BLaER1 treated with 17β-estradiol and CSF1 and Interleukin-3, amounts not matched to agents 10 nM and 100 nM (cell line): ENCODE data around the gene KRTCAP2.

Experiments
- H3K27ac ChIP-seq, 11 experiments: shearing (Covaris generic); formaldehyde crosslinking; 2 replicates each; pipeline ENCODE4 v1.8.1; 2022
- H3K27me3 ChIP-seq, 11 experiments: shearing (Covaris generic); formaldehyde crosslinking; 2 replicates each; pipeline ENCODE4 v1.8.1; 2022
- H3K36me3 ChIP-seq, 11 experiments: shearing (Covaris generic); formaldehyde crosslinking; 2 replicates each; pipeline ENCODE4 v1.8.1; 2022
- H3K4me1 ChIP-seq, 10 experiments: shearing (Covaris generic); formaldehyde crosslinking; 2 replicates each; pipeline ENCODE4 v1.8.1; 2022
- H3K4me2 ChIP-seq, 11 experiments: shearing (Covaris generic); formaldehyde crosslinking; 2 replicates each; pipeline ENCODE4 v1.8.1; 2022
- H3K4me3 ChIP-seq, 10 experiments: shearing (Covaris generic); formaldehyde crosslinking; 2 replicates each; pipeline ENCODE4 v1.8.1; 2022
- H3K9ac ChIP-seq, 11 experiments: shearing (Covaris generic); formaldehyde crosslinking; 2 replicates each; pipeline ENCODE4 v1.8.1; 2022
- H3K9me3 ChIP-seq, 11 experiments: shearing (Covaris generic); formaldehyde crosslinking; replicated peaks in 1 of 11; 2 replicates each; pipeline ENCODE4 v1.8.1; 2022
- H4K20me1 ChIP-seq, 11 experiments: shearing (Covaris generic); formaldehyde crosslinking; 2 replicates each; pipeline ENCODE4 v1.8.1; 2022
- Cebpa-rat ChIP-seq, 11 experiments: shearing (Covaris generic); IDR thresholded peaks; 2 replicates each; pipeline ENCODE4 v1.8.1; 2022

The KRTCAP2 gene

DNA sequence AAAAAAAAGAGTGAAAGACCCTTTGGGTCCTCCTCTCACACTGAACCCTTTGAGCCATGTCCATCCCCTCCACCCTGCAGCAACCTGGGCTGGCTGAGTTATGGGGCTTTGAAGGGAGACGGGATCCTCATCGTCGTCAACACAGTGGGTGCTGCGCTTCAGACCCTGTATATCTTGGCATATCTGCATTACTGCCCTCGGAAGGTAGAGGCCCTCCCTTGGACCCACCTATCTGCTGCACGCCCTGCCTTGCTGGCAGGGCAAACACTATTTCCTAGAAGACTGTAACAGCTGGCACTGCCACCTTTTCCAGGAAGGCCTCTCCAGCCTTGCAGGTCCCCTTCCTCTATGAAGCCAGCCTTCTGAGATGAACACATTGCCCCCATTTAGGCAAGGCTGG, 36.4 kb downstream of the KRTCAP2 start:
- Histone ChIP-seq H3K27me3 (no peaks in the 10 kb centered on the region), H3K9ac (peak overlapping the region; percentile 79 to 94 (median 88)), H3K4me3 (peak overlapping the region; percentile 68 to 81 (median 72)), H4K20me1 (peaks cover 0 to 16% (median 0%) of the 10 kb centered on the region in 11 experiments; a peak in 6 of 22 replicates), H3K4me1 (peaks cover 46 to 60% (median 56%) of the 10 kb centered on the region in 10 experiments), H3K4me2 (peak overlapping the region; percentile 81 to 99 (median 94)), H3K36me3 (peaks cover 13 to 49% (median 33%) of the 10 kb centered on the region in 11 experiments), H3K9me3 (peaks cover 0 to 10% (median 0%) of the 10 kb centered on the region in 11 experiments; a peak in 6 of 22 replicates), H3K27ac (peak overlapping the region in 10 of 11 experiments; percentile 80 to 97 (median 90); a peak in 20 of 22 replicates)
- no peak for TF ChIP-seq Cebpa-rat (IDR thresholded peaks at IDR 0.05)

DNA sequence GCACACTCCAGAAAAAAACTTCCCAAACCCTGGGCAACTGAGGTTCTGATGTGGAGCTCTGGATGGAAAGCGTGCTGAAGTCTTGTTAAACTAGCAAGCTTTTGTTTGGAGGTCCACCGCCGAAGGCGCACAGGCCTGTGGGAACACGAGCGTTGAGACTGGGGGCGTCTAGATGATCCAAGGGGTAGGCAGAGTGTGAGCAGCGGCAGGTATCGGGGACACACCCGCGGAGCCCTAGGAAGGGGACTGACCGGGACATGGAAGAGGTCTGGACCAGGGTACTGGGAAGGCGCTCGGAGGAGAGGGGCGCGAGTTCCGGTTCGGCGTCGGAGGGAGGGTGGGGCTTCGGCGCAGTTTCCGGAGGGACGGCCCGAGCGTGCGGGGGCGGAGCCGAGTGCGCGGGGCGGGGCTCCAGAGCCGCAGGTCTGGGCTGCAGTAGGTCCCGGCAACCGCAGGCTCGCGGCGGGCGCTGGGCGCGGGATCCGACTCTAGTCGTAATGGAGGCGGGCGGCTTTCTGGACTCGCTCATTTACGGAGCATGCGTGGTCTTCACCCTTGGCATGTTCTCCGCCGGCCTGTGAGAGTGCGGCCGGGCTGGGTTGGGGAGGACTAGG, 37.6 kb downstream of the KRTCAP2 start, which contains the start of gene SLC50A1:
Gene SLC50A1 (plus strand): TSS at position 438 of the 614 bp plus-strand sequence. CDS start 60 bp downstream, at position 498.
- H3K9ac ChIP-seq, result peak within 1 kb of the TSS; percentile 79 to 94 (median 88)
- peaks cover 0 to 16% (median 0%) of the 10 kb centered on the region in 11 experiments; a peak in 6 of 22 replicates for H4K20me1 ChIP-seq
- H3K4me1 ChIP-seq, result peaks cover 51 to 69% (median 63%) of the 10 kb centered on the region in 10 experiments
- peak within 1 kb of the TSS; percentile 68 to 81 (median 72) for H3K4me3 ChIP-seq
- no peak for TF ChIP-seq Cebpa-rat (IDR thresholded peaks at IDR 0.05)
- H3K36me3 ChIP-seq, result peaks cover 13 to 57% (median 41%) of the 10 kb centered on the region in 11 experiments
- peak within 1 kb of the TSS; percentile 81 to 99 (median 94) for H3K4me2 ChIP-seq
- H3K27ac ChIP-seq, result peak within 1 kb of the TSS; percentile 80 to 97 (median 91)
- H3K9me3 ChIP-seq, result no peaks in the 10 kb centered on the region
- no peaks in the 10 kb centered on the region for H3K27me3 ChIP-seq

DNA sequence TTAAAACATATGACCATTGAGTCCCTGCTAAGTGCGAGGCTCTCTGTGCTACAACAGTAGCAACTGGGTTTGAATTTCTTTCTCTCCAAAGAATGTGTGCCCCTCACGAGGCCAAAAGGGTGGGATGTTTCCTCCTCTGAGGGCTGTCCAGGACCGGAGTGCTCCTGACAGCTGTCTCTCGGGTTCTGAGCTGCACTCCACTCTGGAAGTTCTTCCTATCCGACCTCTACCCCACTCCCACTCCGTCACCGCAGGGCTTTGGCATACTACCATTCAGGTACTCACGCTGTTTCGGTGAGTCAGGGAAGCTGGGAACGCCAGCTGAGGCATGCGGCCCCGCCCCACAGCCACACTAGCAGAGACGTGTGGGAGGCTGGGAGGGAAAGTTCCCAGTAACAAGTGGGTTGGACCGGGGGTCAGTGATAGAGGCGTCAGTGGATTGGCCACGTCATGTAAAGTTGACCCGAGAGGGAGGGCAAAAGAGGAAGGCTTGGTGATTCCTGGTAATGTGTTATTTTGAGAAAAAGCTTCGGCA, 38.2 kb downstream of the KRTCAP2 start:
- Histone ChIP-seq H3K27ac (peak overlapping the region; percentile 80 to 97 (median 91)), H3K9ac (peak overlapping the region; percentile 79 to 94 (median 88)), H4K20me1 (peaks cover 0 to 16% (median 0%) of the 10 kb centered on the region in 11 experiments; a peak in 6 of 22 replicates), H3K9me3 (no peaks in the 10 kb centered on the region), H3K36me3 (peaks cover 13 to 57% (median 41%) of the 10 kb centered on the region in 11 experiments), H3K27me3 (peaks cover 0 to 1% (median 0%) of the 10 kb centered on the region in 11 experiments; a peak in 1 of 22 replicates), H3K4me2 (peak overlapping the region; percentile 81 to 99 (median 94)), H3K4me1 (peaks cover 54 to 73% (median 68%) of the 10 kb centered on the region in 10 experiments), H3K4me3 (peak overlapping the region; percentile 68 to 81 (median 72))
- no peak for TF ChIP-seq Cebpa-rat (IDR thresholded peaks at IDR 0.05)

DNA sequence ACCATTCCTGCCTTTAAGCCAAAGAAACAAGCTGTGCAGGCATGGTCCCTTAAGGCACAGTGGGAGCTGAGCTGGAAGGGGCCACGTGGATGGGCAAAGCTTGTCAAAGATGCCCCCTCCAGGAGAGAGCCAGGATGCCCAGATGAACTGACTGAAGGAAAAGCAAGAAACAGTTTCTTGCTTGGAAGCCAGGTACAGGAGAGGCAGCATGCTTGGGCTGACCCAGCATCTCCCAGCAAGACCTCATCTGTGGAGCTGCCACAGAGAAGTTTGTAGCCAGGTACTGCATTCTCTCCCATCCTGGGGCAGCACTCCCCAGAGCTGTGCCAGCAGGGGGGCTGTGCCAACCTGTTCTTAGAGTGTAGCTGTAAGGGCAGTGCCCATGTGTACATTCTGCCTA, 38.8 kb downstream of the KRTCAP2 start:
- Histone ChIP-seq H3K27me3 (peaks cover 0 to 7% (median 0%) of the 10 kb centered on the region in 11 experiments; a peak in 2 of 22 replicates), H3K36me3 (peaks cover 13 to 57% (median 41%) of the 10 kb centered on the region in 11 experiments), H3K4me2 (peak overlapping the region; percentile 81 to 99 (median 94); a peak in 19 of 22 replicates), H3K9me3 (no peaks in the 10 kb centered on the region), H4K20me1 (peaks cover 0 to 16% (median 0%) of the 10 kb centered on the region in 11 experiments; a peak in 6 of 22 replicates), H3K4me3 (0 out of 20 replicates have a peak overlapping the region, but pooled peaks of 1 of the 10 experiments have one; percentile 73), H3K9ac (peak overlapping the region in 9 of 11 experiments; percentile 4 to 94 (median 84); a peak in 11 of 22 replicates), H3K4me1 (peaks cover 57 to 76% (median 68%) of the 10 kb centered on the region in 10 experiments), H3K27ac (peak overlapping the region in 9 of 11 experiments; percentile 84 to 97 (median 93); a peak in 12 of 22 replicates)
- no peak for TF ChIP-seq Cebpa-rat (IDR thresholded peaks at IDR 0.05)

DNA sequence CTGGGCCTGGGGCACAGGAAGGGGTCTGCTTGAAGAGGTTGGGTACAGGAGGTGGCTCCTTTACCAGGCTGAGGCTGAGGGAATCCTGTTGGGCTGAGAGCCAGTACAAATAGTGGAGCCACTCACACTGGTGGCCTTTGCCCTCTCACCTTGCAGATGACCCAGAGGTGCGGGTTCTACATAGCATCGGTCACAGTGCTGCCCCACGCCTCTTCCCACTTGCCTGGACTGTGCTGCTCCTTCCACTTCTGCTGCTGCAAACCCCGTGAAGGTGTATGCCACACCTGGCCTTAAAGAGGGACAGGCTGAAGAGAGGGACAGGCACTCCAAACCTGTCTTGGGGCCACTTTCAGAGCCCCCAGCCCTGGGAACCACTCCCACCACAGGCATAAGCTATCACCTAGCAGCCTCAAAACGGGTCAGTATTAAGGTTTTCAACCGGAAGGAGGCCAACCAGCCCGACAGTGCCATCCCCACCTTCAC, 39.3 kb downstream of the KRTCAP2 start:
- Histone ChIP-seq H3K9me3 (no peaks in the 10 kb centered on the region), H3K27me3 (peaks cover 0 to 10% (median 0%) of the 10 kb centered on the region in 11 experiments; a peak in 6 of 22 replicates), H3K36me3 (peaks cover 13 to 54% (median 41%) of the 10 kb centered on the region in 11 experiments), H3K4me2 (peak overlapping the region in 6 of 11 experiments; percentile 81 to 99 (median 96); a peak in 8 of 22 replicates), H4K20me1 (peaks cover 0 to 16% (median 0%) of the 10 kb centered on the region in 11 experiments; a peak in 6 of 22 replicates), H3K4me3 (no peak overlapping the region), H3K9ac (peak overlapping the region in 4 of 11 experiments; percentile 3 to 88 (median 70); a peak in 3 of 22 replicates), H3K4me1 (peaks cover 57 to 76% (median 68%) of the 10 kb centered on the region in 10 experiments), H3K27ac (peak overlapping the region in 2 of 11 experiments; percentile 93 to 97; a peak in 2 of 22 replicates)
- no peak for TF ChIP-seq Cebpa-rat (IDR thresholded peaks at IDR 0.05)

DNA sequence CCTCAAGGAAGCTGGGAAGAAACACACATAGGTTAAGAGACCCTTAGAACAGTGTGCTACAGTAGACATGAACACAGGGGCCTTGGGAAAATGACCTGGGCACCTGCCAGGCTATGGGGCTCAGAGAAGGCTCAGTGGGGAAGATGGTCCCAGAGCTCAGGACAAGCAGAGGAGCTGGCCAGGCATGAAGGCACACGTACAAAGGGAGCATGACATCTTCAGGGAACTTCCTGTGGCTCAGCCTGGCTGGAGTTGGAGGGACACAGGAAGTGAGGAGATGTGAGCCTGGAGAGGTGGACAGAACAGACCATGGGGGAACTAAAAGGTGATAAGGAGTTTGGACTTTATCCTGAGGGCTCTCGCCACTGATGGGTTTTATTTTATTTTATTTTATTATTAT, 41.2 kb downstream of the KRTCAP2 start:
- Histone ChIP-seq H4K20me1 (peaks cover 0 to 3% (median 0%) of the 10 kb centered on the region in 11 experiments; a peak in 4 of 22 replicates), H3K4me1 (peaks cover 52 to 73% (median 66%) of the 10 kb centered on the region in 10 experiments), H3K9ac (0 out of 22 replicates have a peak overlapping the region, but pooled peaks of 1 of the 11 experiments have one; percentile 2), H3K4me3 (no peak overlapping the region), H3K9me3 (no peaks in the 10 kb centered on the region), H3K4me2 (peak overlapping the region in 6 of 11 experiments; percentile 5 to 100 (median 34); a peak in 7 of 22 replicates), H3K27me3 (peaks cover 13 to 29% (median 16%) of the 10 kb centered on the region in 11 experiments), H3K36me3 (peaks cover 0 to 37% (median 27%) of the 10 kb centered on the region in 11 experiments; a peak in 15 of 22 replicates), H3K27ac (no peak overlapping the region)
- no peak for TF ChIP-seq Cebpa-rat (IDR thresholded peaks at IDR 0.05)

DNA sequence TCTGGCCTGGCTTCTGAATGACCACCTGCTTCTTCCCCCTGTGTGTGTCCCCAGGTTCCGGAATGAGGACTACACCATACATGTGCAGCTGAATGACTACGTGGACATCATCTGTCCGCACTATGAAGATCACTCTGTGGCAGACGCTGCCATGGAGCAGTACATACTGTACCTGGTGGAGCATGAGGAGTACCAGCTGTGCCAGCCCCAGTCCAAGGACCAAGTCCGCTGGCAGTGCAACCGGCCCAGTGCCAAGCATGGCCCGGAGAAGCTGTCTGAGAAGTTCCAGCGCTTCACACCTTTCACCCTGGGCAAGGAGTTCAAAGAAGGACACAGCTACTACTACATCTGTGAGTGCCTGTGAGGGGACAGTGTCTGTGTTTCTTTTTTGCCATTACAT, 41.8 kb downstream of the KRTCAP2 start:
- Histone ChIP-seq H3K36me3 (peaks cover 0 to 37% (median 27%) of the 10 kb centered on the region in 11 experiments; a peak in 15 of 22 replicates), H3K4me2 (peak overlapping the region in 8 of 11 experiments; percentile 33 to 100 (median 95); a peak in 14 of 22 replicates), H3K9ac (0 out of 22 replicates have a peak overlapping the region, but pooled peaks of 1 of the 11 experiments have one; percentile 2), H4K20me1 (peaks cover 0 to 3% (median 0%) of the 10 kb centered on the region in 11 experiments; a peak in 2 of 22 replicates), H3K4me3 (no peak overlapping the region), H3K27ac (no peak overlapping the region), H3K9me3 (no peaks in the 10 kb centered on the region), H3K27me3 (peaks cover 18 to 34% (median 22%) of the 10 kb centered on the region in 11 experiments), H3K4me1 (peaks cover 53 to 77% (median 67%) of the 10 kb centered on the region in 10 experiments)
- TF ChIP-seq Cebpa-rat (IDR thresholded peaks at IDR 0.05), result no peak
